NCI-H2196 (cell line): ENCODE measurements around the gene ANKRD31.
"Not testable (repeated sequence)": the region's sequence is repeated elsewhere in the genome, so short reads cannot be mapped to it uniquely, and the experiment has no call there.

Source experiments
- DNase-seq: peaks from one replicate; lab custom pipeline; 2025; ENCODE audit not compliant: unreplicated experiment; lab: John Stamatoyannopoulos, UW

ANKRD31 gene, protein sequence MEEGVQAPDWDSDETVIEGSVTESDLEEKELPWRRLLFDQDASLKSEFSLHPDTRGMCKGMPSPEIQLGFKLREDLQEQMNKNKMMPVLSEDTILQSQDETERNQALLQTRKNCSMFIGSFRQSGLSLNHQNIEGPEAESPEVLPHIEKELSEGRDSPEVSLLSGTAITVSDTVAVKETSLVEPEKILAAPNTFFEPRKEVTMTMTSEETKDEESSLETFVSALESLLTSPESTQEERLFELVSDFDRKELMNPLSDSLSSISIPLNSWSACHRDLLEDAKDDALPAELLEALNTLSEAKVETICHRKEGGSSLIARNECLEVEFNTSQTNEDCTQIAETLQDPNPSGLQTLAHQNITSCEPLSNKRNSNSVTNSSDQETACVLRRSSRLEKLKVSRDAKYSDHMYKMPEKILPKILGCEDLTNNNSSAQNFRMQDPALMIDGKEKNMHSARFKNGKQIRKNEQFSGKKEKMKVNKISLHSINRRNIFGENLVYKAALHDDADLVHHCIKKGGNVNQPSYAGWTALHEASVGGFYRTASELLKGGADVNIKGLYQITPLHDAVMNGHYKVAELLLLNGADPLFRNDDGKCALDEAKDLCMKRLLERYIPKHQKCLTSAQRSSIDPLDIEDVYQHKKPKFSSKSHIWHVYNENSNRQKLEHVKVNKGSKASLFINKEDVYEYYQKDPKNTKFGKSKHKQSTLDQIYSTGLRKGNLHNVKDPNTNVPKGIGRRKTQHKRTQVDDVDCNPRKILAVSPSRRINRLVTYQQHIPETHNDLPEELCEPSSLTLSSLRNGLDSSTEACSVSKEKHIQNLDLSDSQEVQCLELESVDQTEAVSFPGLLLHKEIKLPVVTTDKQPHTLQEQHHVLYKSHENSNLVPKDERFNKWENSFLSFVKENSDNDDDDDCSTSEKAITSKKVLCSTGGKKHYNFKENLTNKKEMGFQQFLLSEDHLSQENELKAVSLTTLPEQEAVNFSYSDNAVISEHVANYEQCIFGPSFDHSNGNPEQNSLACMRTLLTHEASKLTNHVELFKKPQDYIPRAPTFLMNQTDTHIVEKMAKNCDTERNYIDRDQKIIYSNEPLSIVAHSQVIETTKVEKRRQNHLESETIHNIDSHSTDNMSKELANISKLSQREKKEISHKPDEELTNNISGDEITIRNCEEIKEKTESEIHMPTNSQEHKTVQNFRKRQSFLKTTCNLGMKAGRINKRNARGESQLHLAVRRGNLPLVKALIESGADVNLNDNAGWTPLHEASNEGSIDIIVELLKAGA (N-terminal part only)

GRCh38 chr5:75236322-75237316, at the start of gene ANKRD31:
ANKRD31 (minus strand) TSS chr5:75236878; CDS start chr5:75236686, 192 bp downstream.
- peak; percentile 75 for DNase-seq

GRCh38 chr5:75286211-75286773, 49.6 kb upstream of the ANKRD31 start:
- DNase-seq = no peak

- no peak for DNase-seq
Measured at GRCh38 chr5:75282581-75282980, 45.9 kb upstream of the ANKRD31 start.

DNA sequence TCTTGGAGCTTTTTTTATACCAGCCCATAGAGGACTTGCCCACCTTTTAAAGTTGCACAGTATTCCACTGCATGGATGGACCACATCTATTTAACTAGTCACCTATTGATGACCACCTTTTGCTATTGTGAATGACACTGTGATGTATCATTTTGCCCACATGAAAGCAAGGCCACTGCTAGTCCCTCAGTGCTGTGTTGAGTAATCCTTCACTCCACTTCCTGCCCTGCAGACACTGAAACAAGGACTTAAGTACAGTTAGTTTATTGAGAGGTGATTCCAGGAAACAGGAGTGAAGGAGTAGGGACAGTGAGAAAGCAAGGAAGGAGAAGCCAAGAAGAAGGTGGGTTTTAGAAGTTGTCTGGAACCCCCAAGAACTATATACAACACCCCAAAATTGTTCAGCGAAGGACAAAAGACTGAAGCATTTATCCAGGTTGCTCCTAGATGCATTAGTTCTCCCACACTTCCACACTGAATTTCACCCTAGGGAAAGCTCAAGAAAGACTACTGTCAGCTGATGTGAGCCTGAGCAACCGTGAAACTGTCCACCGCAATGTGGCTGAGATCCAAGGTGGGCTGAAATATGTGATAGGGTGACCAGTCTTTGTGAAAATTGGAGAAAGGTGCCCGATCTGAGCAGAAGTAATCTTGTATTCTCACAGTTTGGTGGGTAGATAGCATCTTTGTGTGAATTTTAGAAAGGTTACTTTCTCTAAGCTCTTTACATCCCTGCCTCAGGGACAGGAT, 45.2 kb upstream of the ANKRD31 start:
- DNase-seq = no peak

- no peak for DNase-seq
Measured at GRCh38 chr5:75279321-75279720, 42.6 kb upstream of the ANKRD31 start.

- DNase-seq = no peak
Measured at GRCh38 chr5:75277463-75277862, 40.8 kb upstream of the ANKRD31 start.

DNA sequence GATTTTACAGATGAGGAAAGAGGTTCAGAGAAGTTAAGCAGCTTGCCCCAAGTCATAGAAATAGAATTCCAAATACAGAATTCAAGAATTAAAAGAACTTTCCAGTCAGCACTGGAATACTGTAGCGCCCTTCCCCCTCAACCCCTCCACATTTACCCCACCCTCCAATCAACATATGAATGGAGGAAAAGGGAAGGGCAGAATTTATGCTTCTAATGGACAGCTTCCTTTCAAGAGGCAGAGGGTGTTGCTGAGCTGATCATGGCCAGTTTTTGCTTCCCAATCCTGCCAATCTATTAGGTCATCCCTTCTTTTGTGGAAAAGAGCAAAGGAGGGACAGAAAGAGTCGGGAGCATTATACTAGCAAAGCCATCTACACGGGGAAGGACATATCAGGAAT, 39.1 kb upstream of the ANKRD31 start:
- no peak for DNase-seq

- no peak for DNase-seq
Measured at GRCh38 chr5:75275147-75275546, 38.5 kb upstream of the ANKRD31 start.

DNA sequence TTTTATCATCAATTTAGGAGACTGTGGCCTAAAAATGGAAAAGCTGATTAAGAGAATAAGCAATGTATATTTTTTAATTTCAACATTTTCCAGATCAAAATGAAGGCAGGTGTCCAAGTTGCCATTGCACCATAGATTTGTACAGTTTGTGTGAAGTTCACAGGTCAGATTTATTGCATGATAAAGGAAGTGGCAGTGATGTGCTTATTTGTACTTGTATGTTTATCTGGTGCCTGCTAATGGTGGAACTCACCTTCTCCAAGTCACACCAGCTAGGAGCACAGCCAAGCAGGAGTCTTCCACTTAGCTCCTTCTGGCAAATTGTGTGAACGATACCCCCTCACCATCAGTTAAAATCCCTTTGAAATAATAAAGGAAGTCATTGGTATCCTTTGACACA, 37.8 kb upstream of the ANKRD31 start:
- no peak for DNase-seq

- not testable (repeated sequence) for DNase-seq
Measured at GRCh38 chr5:75270605-75271004, 33.9 kb upstream of the ANKRD31 start.

- no peak for DNase-seq
Measured at GRCh38 chr5:75265731-75266130, 29.1 kb upstream of the ANKRD31 start.

- no peak for DNase-seq
Measured at GRCh38 chr5:75262271-75262670, 25.6 kb upstream of the ANKRD31 start.

DNA sequence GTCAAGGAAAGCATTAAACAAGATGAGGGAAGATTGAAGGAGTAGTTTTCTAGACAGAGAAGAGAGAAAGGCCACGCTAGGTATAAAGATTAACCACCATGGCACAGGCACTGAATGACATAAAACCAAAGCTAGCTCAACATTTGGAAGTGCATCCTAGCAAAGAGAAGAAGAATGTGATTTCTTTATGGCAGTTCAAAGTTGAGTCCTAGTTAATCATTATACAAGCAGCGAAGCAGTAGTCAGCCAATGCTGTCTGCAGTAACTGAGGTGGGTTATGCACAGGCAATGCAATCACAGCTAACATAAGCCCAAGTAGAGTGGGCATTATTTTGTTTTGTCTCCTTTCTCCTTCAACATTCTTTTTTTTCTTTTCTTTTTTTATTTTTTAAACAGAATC, 24.0 kb upstream of the ANKRD31 start:
- DNase-seq = no peak

DNA sequence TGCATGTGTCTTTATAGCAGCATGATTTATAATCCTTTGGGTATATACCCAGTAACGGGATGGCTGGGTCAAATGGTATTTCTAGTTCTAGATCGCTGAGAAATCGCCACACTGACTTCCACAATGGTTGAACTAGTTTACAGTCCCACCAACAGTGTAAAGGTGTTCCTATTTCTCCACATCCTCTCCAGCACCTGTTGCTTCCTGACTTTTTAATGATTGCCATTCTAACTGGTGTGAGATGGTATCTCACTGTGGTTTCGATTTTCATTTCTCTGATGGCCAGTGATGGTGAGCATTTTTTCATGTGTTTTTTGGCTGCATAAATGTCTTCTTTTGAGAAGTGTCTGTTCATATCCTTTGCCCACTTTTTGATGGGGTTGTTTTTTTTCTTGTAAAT, 13.8 kb upstream of the ANKRD31 start:
- DNase-seq = not testable (repeated sequence)

DNA sequence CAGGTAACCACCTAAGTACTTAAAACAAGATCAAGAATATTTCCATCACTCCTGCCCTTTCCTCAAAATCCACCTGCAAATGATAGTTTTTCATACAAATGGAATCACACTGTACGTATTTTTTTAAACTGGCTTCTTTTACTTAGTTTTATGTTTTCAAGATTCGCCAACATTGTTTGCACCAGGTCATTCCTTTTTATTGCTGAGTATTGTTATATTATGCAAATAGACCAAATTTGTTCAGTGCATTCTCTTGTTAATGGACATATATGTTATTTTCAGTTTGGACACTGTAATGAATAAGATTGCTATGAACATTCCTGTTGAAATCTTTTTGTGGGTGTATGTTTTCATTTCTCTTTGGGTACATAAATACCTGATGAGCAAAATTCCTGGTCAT, 8.3 kb upstream of the ANKRD31 start:
- DNase-seq = no peak

GRCh38 chr5:75243510-75243909, 6.8 kb upstream of the ANKRD31 start:
- DNase-seq = no peak

GRCh38 chr5:75243100-75243499, 6.4 kb upstream of the ANKRD31 start:
- no peak for DNase-seq

GRCh38 chr5:75242067-75242466, 5.4 kb upstream of the ANKRD31 start:
- DNase-seq = no peak

DNA sequence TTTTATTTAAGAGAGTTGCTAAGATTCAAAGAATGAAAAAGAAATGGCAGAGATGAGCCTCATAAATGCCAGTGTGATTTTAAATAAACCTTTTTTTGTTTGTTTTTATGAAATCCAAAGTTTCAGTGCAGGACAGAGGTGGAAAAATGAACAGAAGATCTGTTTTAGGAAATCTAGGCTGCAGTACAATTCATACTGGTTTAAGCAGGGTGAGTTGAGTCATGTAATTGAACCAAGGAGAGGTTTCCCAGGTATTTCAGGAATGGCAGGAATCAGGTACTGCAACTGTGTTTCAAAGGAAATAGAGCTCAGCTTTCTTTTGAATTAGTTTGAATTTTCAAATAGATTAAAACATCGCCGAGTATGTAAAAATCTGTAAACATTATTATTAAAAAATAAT, 3.0 kb upstream of the ANKRD31 start:
- DNase-seq = no peak
